ENCODE data around the gene SLC36A2. TPM values are rescaled to one million over a fixed set of nuclear protein-coding genes. Genes with fewer than 3 reads are reported as not detected.

SLC36A2 gene
- polyA plus RNA-seq, 1 donor from 2014 or later, result not detected

DNA sequence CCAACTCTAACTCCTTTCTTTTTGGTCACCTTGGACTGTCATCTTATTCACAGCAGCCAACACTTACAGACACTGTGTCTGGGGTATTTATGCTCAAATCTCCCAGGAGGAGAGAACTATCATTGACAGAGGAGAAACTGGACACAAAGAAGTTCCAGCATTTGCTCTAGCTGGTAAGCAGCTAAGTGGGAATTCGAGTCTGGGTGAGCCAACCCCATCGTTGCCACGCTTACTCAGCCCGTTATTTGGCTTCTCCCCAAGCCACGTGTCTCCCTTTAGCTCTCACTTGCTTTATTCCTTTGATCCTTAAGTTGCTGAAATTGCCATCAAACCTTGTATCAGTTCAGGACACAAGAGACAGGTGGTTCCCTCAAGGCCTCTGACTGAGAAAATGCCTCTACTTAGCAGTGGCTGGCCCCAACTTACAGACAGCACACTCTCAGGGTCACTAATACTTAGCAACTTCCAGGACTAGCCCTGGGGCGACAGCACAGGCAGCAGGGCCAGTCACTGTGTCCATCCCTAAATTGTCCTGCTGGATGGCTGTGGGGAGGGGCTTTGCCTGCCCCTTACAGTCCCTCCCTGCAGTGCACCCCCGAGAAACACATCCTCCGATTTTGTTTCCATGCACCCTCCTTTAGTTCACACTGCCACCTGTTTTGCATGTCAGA, 1.4 kb downstream of the SLC36A2 start:
- Mint-ChIP-seq H3K27me3 (peaks cover 27% of the 10 kb centered on the region), H3K27ac (no peak overlapping the region), H3K36me3 (no peaks in the 10 kb centered on the region), H3K4me1 (no peaks in the 10 kb centered on the region), H3K9me3 (no peaks in the 10 kb centered on the region), H3K4me3 (no peak overlapping the region)

DNA sequence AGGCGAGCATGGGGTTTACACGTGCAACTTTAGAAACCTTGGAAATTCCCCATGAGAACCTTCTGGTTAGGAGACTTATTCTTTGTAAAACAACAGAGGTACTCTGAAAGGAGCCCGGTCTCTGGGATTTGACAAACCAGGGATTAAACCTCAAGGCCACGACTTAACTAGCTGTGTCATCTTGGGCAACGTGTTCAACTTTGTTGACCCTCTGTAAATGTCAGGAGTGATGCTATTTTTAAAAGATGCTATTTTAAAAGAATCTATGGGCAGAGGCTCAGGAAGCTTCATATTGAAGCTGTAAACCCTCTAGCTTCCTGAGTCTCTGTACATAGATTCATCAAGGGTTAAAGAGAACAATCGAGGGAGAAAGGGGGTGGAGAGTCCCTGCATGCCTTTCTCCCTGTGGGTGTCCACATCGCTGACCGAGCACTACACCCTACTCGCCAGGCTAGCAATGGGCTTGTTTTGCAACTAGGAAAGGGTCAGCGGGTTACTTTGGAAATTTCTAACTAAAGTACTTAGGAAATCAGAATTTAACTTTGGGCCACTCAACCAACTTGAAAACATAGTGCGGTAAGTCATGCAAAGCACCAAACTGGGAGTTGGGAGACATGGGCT, 2.1 kb downstream of the SLC36A2 start:
- H3K9me3 Mint-ChIP-seq, result no peaks in the 10 kb centered on the region
- H3K27me3 Mint-ChIP-seq, result peaks cover 30% of the 10 kb centered on the region
- no peak overlapping the region for H3K4me3 Mint-ChIP-seq
- H3K36me3 Mint-ChIP-seq, result no peaks in the 10 kb centered on the region
- H3K27ac Mint-ChIP-seq, result no peak overlapping the region
- H3K4me1 Mint-ChIP-seq, result no peaks in the 10 kb centered on the region

DNA sequence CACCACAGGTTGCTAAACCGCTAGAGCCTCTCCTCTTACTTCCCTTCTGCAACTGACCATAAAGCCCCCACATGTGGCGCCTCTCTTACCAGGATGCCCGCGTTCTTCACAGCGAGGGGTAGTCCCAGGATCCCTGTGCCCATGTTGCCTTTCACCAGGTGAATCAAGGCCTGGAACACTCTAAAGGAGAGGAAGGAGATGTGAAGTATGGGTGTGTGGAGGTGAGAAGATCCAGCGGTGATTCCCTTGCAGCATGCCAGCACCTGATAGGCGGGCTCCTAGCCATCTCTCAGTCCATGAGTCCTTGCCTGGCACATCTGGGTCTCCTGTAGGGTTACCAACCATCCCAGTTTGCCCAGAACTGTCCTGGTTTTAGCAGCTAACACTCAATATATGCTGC, 3.3 kb downstream of the SLC36A2 start:
- H3K4me3 Mint-ChIP-seq, result no peak overlapping the region
- H3K27me3 Mint-ChIP-seq, result peaks cover 28% of the 10 kb centered on the region
- H3K4me1 Mint-ChIP-seq, result no peaks in the 10 kb centered on the region
- no peak overlapping the region for H3K27ac Mint-ChIP-seq
- H3K36me3 Mint-ChIP-seq, result no peaks in the 10 kb centered on the region
- no peaks in the 10 kb centered on the region for H3K9me3 Mint-ChIP-seq

DNA sequence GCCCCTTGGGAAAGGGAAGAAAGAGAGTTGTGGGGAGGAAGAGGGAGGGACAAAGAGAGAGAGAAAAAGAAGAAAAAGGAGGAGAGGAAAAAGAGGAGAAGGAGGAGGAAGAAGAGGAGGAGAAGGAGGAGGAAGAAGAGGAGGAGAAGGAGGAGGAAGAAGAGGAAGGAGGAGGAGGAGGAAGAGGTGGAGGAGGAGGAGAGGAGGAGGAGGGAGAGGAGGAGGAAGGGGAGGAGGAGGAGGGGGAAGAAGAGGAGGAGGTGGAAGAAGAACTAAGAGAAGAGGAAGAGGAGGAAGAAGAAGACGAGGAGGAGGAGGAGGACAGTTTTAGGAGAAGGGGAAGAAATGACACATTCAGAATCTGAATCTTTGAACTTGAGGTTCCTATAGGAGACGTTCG, 7.4 kb downstream of the SLC36A2 start:
- peak overlapping the region in 1 of 3 donors; percentile 6 for H3K27ac Mint-ChIP-seq
- peaks cover 0 to 1% (median 0%) of the 10 kb centered on the region in 3 donors for H3K9me3 Mint-ChIP-seq
- H3K36me3 Mint-ChIP-seq, result no peaks in the 10 kb centered on the region
- peaks cover 33% of the 10 kb centered on the region for H3K27me3 Mint-ChIP-seq
- H3K4me3 Mint-ChIP-seq, result no peak overlapping the region
- H3K4me1 Mint-ChIP-seq, result no peaks in the 10 kb centered on the region

DNA sequence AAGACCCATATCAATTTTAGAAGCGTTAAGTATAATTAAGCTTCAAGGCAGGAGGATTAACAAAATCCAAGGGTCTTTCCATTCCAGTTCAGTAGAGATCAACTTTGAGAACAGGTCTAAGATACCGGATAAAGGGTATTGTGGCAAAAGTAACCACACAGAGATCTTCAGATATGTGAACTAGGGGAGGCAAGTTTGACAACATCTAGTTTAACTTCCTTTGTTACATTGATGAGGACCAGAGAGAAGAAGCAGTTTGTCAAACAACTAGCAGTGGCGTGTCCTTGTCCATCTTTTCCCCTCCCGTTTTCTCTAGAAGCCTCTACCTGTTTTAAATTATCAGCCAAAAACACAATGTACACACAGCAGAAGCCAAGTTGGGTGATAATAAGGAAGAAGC, 8.6 kb downstream of the SLC36A2 start:
- Mint-ChIP-seq H3K9me3 (peaks cover 0 to 1% (median 0%) of the 10 kb centered on the region in 3 donors), H3K27me3 (peaks cover 30% of the 10 kb centered on the region)

DNA sequence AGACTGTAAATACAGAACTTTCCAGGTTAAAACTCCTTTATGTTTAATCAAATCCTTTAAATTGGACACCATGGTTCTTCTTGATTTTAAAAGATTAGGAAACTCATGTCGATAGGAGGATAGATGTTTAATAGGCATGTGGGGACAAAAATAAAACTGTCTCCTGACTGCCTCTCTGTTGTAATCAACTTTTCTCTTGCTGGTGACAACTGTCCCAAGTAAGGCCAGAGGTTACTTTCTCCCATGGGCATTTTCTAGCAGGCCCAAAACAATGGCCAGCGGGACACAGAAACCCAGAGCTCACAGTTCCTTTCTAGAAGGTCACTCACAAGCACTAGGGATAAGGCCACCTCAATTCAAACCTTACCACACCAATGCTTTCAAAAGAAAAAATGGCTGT, 14.5 kb downstream of the SLC36A2 start:
- no peak overlapping the region for H3K27ac Mint-ChIP-seq
- H3K4me3 Mint-ChIP-seq, result no peak overlapping the region
- no peaks in the 10 kb centered on the region for H3K4me1 Mint-ChIP-seq

More for the DNA sequence above, 8.6 kb downstream of the SLC36A2 start:
- no peak overlapping the region for H3K27ac Mint-ChIP-seq
- H3K4me1 Mint-ChIP-seq, result no peaks in the 10 kb centered on the region
- H3K4me3 Mint-ChIP-seq, result no peak overlapping the region
- H3K36me3 Mint-ChIP-seq, result no peaks in the 10 kb centered on the region

DNA sequence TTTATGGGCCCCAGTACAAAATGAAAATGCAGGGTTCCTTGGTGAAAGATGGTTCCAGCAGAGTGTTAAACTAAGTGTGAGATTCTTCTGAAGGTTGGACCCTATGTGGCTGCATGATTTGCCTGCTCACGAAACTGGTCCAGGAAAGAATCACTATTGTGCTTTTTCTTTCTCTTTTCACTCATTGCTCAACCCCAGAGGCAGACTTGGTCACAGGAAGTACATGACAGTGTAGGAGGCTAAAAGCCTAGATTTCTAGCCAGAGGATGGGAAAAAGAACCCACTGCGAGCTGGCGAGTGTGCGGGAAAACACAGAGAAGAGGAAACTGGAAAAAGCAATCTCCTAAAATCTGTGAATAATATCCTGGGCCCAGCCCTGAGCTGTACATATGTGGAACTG, 18.6 kb downstream of the SLC36A2 start:
- Mint-ChIP-seq H3K4me3 (no peak overlapping the region), H3K9me3 (no peaks in the 10 kb centered on the region), H3K36me3 (no peaks in the 10 kb centered on the region), H3K4me1 (no peaks in the 10 kb centered on the region), H3K27me3 (peaks cover 7% of the 10 kb centered on the region), H3K27ac (no peak overlapping the region)

More for the DNA sequence above, 14.5 kb downstream of the SLC36A2 start:
- Mint-ChIP-seq H3K36me3 (no peaks in the 10 kb centered on the region), H3K9me3 (peaks cover 0 to 1% (median 0%) of the 10 kb centered on the region in 3 donors), H3K27me3 (peaks cover 10% of the 10 kb centered on the region)

DNA sequence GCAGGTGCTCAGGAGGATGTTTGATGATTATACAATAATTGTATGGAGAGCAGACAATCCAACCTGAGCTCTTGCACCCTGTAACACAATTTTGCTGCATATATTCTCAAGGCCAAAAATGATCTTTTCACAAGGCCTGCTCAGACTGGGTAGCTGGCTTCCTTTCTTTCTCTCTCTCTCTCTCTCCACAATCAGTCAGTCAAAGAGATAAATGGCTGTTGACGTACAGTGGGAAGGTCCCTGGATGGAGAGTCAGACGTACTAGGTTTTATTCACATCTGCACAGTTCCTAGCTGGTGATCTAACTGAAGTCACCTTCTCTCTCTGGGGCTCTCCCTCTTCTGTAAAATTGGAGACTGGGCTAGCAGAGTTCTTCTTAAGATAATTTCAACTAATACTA, 19.8 kb downstream of the SLC36A2 start:
- H3K4me3 Mint-ChIP-seq, result no peak overlapping the region
- no peak overlapping the region for H3K27ac Mint-ChIP-seq
- peaks cover 5% of the 10 kb centered on the region for H3K27me3 Mint-ChIP-seq
- H3K9me3 Mint-ChIP-seq, result peaks cover 0 to 2% (median 0%) of the 10 kb centered on the region in 3 donors
- no peaks in the 10 kb centered on the region for H3K4me1 Mint-ChIP-seq
- H3K36me3 Mint-ChIP-seq, result no peaks in the 10 kb centered on the region

DNA sequence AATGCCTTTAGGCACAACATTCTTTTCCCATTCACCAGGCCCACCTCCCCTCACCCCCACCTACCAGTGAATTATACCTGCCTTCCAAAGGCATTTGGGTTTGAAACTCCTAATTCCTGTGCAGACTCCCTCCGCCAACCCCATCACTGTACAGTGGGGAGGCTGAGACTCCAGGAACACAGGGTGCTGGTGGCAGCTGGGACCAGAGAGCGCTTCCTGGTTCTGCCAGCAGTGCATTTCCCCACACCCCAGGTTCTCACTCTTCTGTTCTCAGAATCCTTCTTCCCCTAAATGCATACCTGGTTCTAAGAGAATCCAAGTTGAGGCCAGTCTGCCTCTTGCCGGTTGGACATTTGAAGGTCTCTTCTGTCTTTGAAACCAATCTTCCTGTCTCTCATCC, 21.1 kb downstream of the SLC36A2 start:
- peaks cover 0 to 2% (median 0%) of the 10 kb centered on the region in 3 donors for H3K9me3 Mint-ChIP-seq
- H3K4me3 Mint-ChIP-seq, result no peak overlapping the region
- H3K4me1 Mint-ChIP-seq, result no peaks in the 10 kb centered on the region
- peaks cover 5% of the 10 kb centered on the region for H3K27me3 Mint-ChIP-seq
- H3K27ac Mint-ChIP-seq, result no peak overlapping the region
- no peaks in the 10 kb centered on the region for H3K36me3 Mint-ChIP-seq

DNA sequence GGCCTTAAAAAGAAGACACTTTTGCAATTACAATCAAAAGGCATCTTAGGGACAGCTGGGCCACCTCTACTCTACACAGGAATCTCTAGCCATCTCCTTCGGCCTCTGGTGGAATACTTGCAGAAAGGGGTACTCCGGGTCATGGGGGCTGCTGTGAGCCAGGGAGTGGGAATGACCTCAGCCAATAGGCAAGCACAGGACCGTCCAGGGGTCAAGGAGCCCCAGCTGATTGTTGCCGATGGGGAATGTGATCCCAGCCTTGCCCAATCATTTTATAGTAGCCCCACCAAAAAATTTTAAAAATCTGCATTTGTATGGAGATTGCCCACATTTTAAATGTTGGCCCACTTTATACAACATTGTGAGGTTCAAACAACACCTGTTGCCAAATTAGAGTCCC, 26.9 kb downstream of the SLC36A2 start:
- no peaks in the 10 kb centered on the region for H3K36me3 Mint-ChIP-seq
- no peak overlapping the region for H3K27ac Mint-ChIP-seq
- peaks cover 0 to 15% (median 11%) of the 10 kb centered on the region in 3 donors for H3K4me1 Mint-ChIP-seq
- H3K4me3 Mint-ChIP-seq, result no peak overlapping the region
- H3K27me3 Mint-ChIP-seq, result peaks cover 4% of the 10 kb centered on the region
- H3K9me3 Mint-ChIP-seq, result peaks cover 0 to 2% (median 0%) of the 10 kb centered on the region in 3 donors

DNA sequence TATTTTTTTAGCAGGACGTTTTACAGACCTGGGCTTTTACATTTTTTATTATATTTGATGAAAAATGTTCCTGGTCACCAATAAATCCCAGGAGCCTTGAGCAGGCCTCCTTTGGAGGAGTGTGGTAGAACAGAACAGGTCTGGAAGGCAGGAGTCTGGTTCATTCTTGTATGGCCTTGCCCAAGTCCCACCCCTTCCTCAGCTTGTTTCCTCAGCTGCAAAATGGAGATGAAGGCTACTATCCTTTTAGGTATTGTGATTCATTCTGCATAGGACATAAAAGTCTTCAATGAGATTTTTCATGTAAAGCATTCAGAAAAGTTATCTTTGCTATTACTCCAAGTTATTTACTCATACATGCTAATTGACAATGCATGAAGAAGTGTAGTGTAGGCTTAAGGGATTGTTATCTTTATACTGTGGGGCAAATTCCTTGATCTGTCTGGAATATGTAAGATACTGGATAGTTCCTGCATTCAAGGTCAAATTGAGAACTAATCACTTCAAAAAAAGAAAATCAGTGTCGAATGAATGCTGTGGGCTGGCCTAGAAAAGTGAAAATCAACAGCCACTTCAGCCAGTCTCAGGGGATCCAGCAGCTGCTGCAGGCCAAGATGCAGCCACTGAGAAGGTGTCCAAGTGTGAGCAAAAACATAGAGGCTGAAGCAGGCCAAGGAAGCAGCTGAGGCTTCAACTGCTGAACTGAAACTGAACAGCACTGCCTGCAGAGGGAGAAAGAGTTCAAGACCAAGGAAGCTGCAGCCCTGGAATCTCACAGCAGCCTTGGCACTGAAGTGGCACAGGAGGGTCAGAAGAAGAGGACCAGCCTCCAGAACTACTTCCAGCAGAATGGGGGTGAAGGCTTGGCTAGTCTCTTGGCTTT, 28.3 kb downstream of the SLC36A2 start:
- peaks cover 0 to 2% (median 0%) of the 10 kb centered on the region in 3 donors for H3K9me3 Mint-ChIP-seq
- H3K27me3 Mint-ChIP-seq, result peaks cover 2% of the 10 kb centered on the region
- H3K36me3 Mint-ChIP-seq, result no peaks in the 10 kb centered on the region
- H3K4me3 Mint-ChIP-seq, result no peak overlapping the region
- H3K4me1 Mint-ChIP-seq, result peaks cover 0 to 15% (median 11%) of the 10 kb centered on the region in 3 donors
- peak overlapping the region in 1 of 3 donors; percentile 84 for H3K27ac Mint-ChIP-seq

DNA sequence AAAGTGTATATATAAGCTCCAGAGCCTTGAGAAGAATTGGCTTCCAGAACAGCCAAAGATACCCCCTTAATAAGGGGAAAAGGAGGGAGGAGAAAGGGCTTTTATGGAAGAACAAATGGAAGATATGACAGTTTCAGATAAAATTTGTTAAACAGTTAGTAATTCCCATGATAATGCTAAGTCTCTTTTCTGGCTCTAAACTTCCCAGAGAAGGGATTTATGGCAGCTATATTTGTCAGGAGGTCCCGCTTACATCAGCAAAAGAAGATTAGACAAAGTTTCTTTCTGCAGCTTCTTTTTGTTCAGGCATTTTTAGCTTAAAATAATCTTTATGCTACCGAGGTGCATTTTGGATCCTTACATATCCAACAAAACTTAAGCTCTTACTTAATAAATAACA, 29.5 kb downstream of the SLC36A2 start:
- H3K36me3 Mint-ChIP-seq, result no peaks in the 10 kb centered on the region
- H3K27me3 Mint-ChIP-seq, result peaks cover 2% of the 10 kb centered on the region
- H3K9me3 Mint-ChIP-seq, result no peaks in the 10 kb centered on the region
- no peak overlapping the region for H3K27ac Mint-ChIP-seq
- no peak overlapping the region for H3K4me3 Mint-ChIP-seq
- H3K4me1 Mint-ChIP-seq, result peaks cover 0 to 15% (median 11%) of the 10 kb centered on the region in 3 donors

DNA sequence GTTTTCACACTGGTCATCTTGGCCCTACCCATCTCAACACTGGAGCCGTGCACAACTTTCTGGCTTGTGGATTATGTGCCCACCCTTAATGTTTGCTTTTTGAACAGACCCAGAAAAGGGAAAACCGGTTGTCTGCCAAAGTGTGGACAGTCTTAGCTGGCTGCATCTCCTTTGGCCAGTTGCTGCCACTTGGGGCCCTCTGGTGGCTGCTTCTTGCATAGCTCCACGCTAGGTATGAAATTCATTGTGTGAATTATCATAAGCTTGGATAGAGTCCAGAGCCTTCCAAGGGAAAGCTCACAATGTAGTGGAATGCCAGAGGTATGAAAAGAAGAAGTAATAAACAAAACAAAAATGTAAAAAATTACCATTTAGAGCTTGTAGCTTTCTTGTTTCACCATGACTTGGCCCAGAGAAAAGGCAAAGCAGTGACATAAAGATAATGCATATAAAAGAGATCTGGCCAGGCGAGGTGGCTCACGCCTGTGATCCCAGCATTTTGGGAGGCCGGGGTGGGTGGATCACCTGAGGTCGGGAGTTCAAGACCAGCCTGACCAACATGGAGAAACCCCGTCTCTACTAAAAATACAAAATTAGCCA, 31.3 kb downstream of the SLC36A2 start:
- Mint-ChIP-seq H3K27ac (no peak overlapping the region), H3K36me3 (peaks cover 2% of the 10 kb centered on the region), H3K4me1 (peaks cover 0 to 15% (median 11%) of the 10 kb centered on the region in 3 donors), H3K27me3 (peaks cover 2% of the 10 kb centered on the region), H3K4me3 (no peak overlapping the region), H3K9me3 (peaks cover 3 to 5% (median 5%) of the 10 kb centered on the region in 3 donors)

DNA sequence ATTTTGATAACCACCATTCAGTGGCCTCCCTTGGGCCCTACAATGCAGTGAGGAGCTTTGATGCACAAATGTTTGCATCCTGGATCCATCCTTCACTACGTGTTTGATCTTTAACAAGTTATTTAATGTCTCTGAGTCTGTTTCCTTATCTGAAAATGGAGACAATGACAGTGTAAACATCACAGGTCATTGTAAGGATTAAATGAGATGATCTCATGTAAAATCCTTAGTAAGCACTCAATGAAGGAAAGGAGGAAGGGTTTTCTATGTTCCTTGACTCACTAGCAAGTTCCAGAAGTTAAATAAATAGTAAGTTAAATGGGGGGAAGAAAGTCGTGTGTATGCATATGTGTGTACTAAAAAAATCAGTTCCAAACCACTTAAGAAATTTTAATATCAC, 34.0 kb downstream of the SLC36A2 start:
- Mint-ChIP-seq H3K4me1 (peaks cover 0 to 9% (median 2%) of the 10 kb centered on the region in 3 donors), H3K9me3 (peaks cover 5 to 11% (median 6%) of the 10 kb centered on the region in 3 donors), H3K27ac (no peak overlapping the region), H3K36me3 (peaks cover 8% of the 10 kb centered on the region), H3K4me3 (no peak overlapping the region), H3K27me3 (peaks cover 5% of the 10 kb centered on the region)

Measured in IgD-negative memory B cell (primary cell).